HepG2 (cell line): ENCODE data around the gene SLC38A3. TPM values are rescaled to one million over a fixed set of nuclear protein-coding genes. Genes with fewer than 3 reads are reported as not detected.

Source experiments
- ATF6 ChIP-seq: sonication (generic); formaldehyde crosslinking; conservative IDR thresholded peaks from 2 replicates; pipeline ENCODE4 v1.4.0; 2020; ENCODE audit warnings: missing genetic modification reagents
- GRHL1 ChIP-seq: sonication (generic); formaldehyde crosslinking; conservative IDR thresholded peaks from 2 replicates; pipeline ENCODE4 v1.8.0; 2022; ENCODE audit warnings: missing genetic modification reagents
- IKZF4 ChIP-seq: sonication (generic); formaldehyde crosslinking; IDR thresholded peaks from 2 replicates; pipeline ENCODE4 v1.5.1; 2020; ENCODE audit warnings: borderline replicate concordance, mild to moderate bottlenecking, low read depth, missing genetic modification reagents; ENCODE audit errors: not compliant biosample characterization
- JUN ChIP-seq: sonication (generic); formaldehyde crosslinking; IDR thresholded peaks from 2 replicates; pipeline ENCODE4 v1.4.0; 2020; ENCODE audit warnings: mild to moderate bottlenecking, missing genetic modification reagents
- MNT ChIP-seq: fragments of 450-650 bp; IDR thresholded peaks from 2 replicates; pipeline ENCODE4 v1.6.1; 2016
- NFE2L2 ChIP-seq: fragments of 150-350 bp; IDR thresholded peaks from 2 replicates; pipeline ENCODE4 v1.6.1; 2014; ENCODE audit warnings: low read length
- NR0B2 ChIP-seq: sonication (generic); formaldehyde crosslinking; IDR thresholded peaks from 2 replicates; pipeline ENCODE4 v1.4.0; 2020; ENCODE audit warnings: mild to moderate bottlenecking, missing genetic modification reagents
- PITX1 ChIP-seq: sonication (generic); formaldehyde crosslinking; IDR thresholded peaks from 2 replicates; pipeline ENCODE4 v1.5.1; 2020; ENCODE audit warnings: mild to moderate bottlenecking, missing genetic modification reagents
- RAD51 ChIP-seq: fragments of 450-650 bp; IDR thresholded peaks from 2 replicates; pipeline ENCODE4 v1.6.1; 2016; ENCODE audit warnings: borderline replicate concordance
- SP5 ChIP-seq: IDR thresholded peaks from 2 replicates; pipeline ENCODE4 v1.6.1; 2016; ENCODE audit warnings: low read depth, borderline replicate concordance
- TEF ChIP-seq: sonication (generic); formaldehyde crosslinking; IDR thresholded peaks from 2 replicates; pipeline ENCODE4 v1.5.0; 2020; ENCODE audit warnings: missing genetic modification reagents
- YEATS4 ChIP-seq: sonication (generic); formaldehyde crosslinking; IDR thresholded peaks from 2 replicates; pipeline ENCODE4 v1.4.0; 2020; ENCODE audit warnings: missing genetic modification reagents, borderline replicate concordance
- ZFP36L2 ChIP-seq: sonication (generic); formaldehyde crosslinking; IDR thresholded peaks from 2 replicates; pipeline ENCODE4 v1.4.0; 2020; ENCODE audit warnings: missing genetic modification reagents
- ZFY ChIP-seq: sonication (generic); formaldehyde crosslinking; IDR thresholded peaks from 2 replicates; pipeline ENCODE4 v1.4.0; 2020; ENCODE audit warnings: missing genetic modification reagents
- ZNF275 ChIP-seq: sonication (generic); formaldehyde crosslinking; IDR thresholded peaks from 2 replicates; pipeline ENCODE4 v1.8.0; 2022; ENCODE audit warnings: missing genetic modification reagents, mild to moderate bottlenecking, inconsistent platforms, borderline replicate concordance
- ZNF33A ChIP-seq: sonication (generic); formaldehyde crosslinking; IDR thresholded peaks from 2 replicates; pipeline ENCODE4 v1.5.1; 2020; ENCODE audit warnings: missing genetic modification reagents, mild to moderate bottlenecking, moderate library complexity, borderline replicate concordance
- ZNF354B ChIP-seq: sonication (generic); formaldehyde crosslinking; IDR thresholded peaks from 2 replicates; pipeline ENCODE4 v1.8.0; 2022; ENCODE audit warnings: mild to moderate bottlenecking, missing genetic modification reagents
- ZNF597 ChIP-seq: sonication (generic); formaldehyde crosslinking; IDR thresholded peaks from 2 replicates; pipeline ENCODE4 v1.5.0; 2020; ENCODE audit warnings: missing genetic modification reagents
- ZNF678 ChIP-seq: sonication (generic); formaldehyde crosslinking; IDR thresholded peaks from 2 replicates; pipeline ENCODE4 v1.4.0; 2020; ENCODE audit warnings: mild to moderate bottlenecking, missing genetic modification reagents
- ZSCAN29 ChIP-seq: sonication (generic); formaldehyde crosslinking; conservative IDR thresholded peaks from 2 replicates; pipeline ENCODE4 v1.4.0; 2020; ENCODE audit warnings: mild to moderate bottlenecking, missing genetic modification reagents
- polyA plus RNA-seq, 8 experiments: library from polyadenylated mRNA; depleted of rRNA in 3 of 8; stranded (reverse) in 7 of 8; unstranded in 1 of 8; fragments of >200 nt; fragmentation: Illumina TruSeq in 4 of 8; extraction: Trizol in 4 of 8; gene quantifications; 2 replicates each; pipeline versions ENCODE4 v1.2.1 to v1.2.3, GENCODE V29; 2011 to 2016; ENCODE audit warnings: low read depth in 4 of 8, missing spikeins in 1 of 8, mixed read lengths in 1 of 8; ENCODE audit not compliant: insufficient read depth in 1 of 8
- total RNA-seq, 5 experiments: library from RNA; depleted of rRNA; stranded (reverse); fragments of >200 nt; fragmentation: Illumina TruSeq; extraction: Trizol; gene quantifications; 2 replicates each; pipeline ENCODE4 v1.2.3, GENCODE V29; 2016; ENCODE audit warnings: low read depth in 1 of 5

The SLC38A3 gene
- total and polyA plus RNA-seq, 2 of the 13 experiments (the other 11 are each of a cell fraction or from before 2014, with no cell fraction given): 29.8 to 164 TPM

GRCh38 chr3:50171540-50172301 is 33.4 kb upstream of the SLC38A3 start (continued):
- TF ChIP-seq NR0B2 (CRISPR knock-in tag) (peak; percentile 89; the same call in 1 of the 2 replicates), ZNF275 (no peak; the same call in 1 of the 2 replicates), ZNF597 (CRISPR knock-in tag) (no peak), ZSCAN29 (CRISPR knock-in tag) (peak; percentile 93), NFE2L2 (no peak), YEATS4 (CRISPR knock-in tag) (peak; percentile 64; the same call in 1 of the 2 replicates), SP5 (CRISPR knock-in tag) (peak; percentile 98), PITX1 (CRISPR knock-in tag) (peak; percentile 96), RAD51 (no peak), ZNF678 (CRISPR knock-in tag) (no peak), ZNF354B (CRISPR knock-in tag) (no peak), IKZF4 (CRISPR knock-in tag) (no peak), MNT (peak; percentile 95), GRHL1 (no peak), ZFY (CRISPR knock-in tag) (peak; percentile 58; the same call in 1 of the 2 replicates), JUN (CRISPR knock-in tag) (peak; percentile 70), TEF (CRISPR knock-in tag) (no peak), ZNF33A (CRISPR knock-in tag) (no peak; the same call in 1 of the 2 replicates), ZFP36L2 (CRISPR knock-in tag) (0 out of 2 replicates have a peak, but pooled peaks have one; percentile 47), ATF6 (CRISPR knock-in tag) (no peak)
